Measurements from ENCODE around the gene LAMTOR4. TPM values are rescaled to one million over a fixed set of nuclear protein-coding genes. Genes with fewer than 3 reads are reported as not detected.

The LAMTOR4 gene
- total and polyA plus RNA-seq, 10 of the 15 experiments (the other 5 are each of a cell fraction or from before 2014, with no cell fraction given): 73.4 to 297 (median 196) TPM

- TF ChIP-seq CTCF (IDR thresholded peaks at IDR 0.05 in 2 of 3, conservative IDR thresholded peaks at IDR 0.05 in 1 of 3; ENCODE audit: control insufficient read depth in 2 of 3, extremely low read depth in 1 of 3, insufficient read depth in 1 of 3, low read depth in 3 of 3, low read length in 3 of 3) (no peak), STAT3 (IDR thresholded peaks at IDR 0.05; ENCODE audit: low read depth, low read length) (no peak), MEF2B (IDR thresholded peaks at IDR 0.05; ENCODE audit: partially characterized antibody, poor library complexity, severe bottlenecking) (no peak)
Measured at GRCh38 chr7:100200693-100201092, 52.0 kb downstream of the LAMTOR4 start (continued).

Small RNA genes lying within 50 kb of the gene (microRNA-seq; reads per million reads assigned to microRNA genes)
- gene MIR4658: not detected

Other genes starting within 250 kb of the LAMTOR4 start
Only the 7 nearest of the 20 such genes appear.
- 16.8 and 18.1 TPM in 2 replicates for gene TAF6, start 29.6 kb upstream of the LAMTOR4 start, total RNA-seq (2014; rRNA removed)
- 8.5 and 9.3 TPM in 2 replicates for gene TAF6, start 29.6 kb upstream of the LAMTOR4 start, total RNA-seq (2014; rRNA removed; fragmentation: Illumina TruSeq; extraction: Trizol)
- 42.1 and 47.1 TPM in 2 replicates for gene TAF6, start 29.6 kb upstream of the LAMTOR4 start, total RNA-seq (2021)
- 2.5 and 6.0 TPM in 2 replicates for gene TAF6, start 29.6 kb upstream of the LAMTOR4 start, polyA plus RNA-seq (2011; rRNA removed)
- 17.5 and 24.9 TPM in 2 replicates for gene TAF6, start 29.6 kb upstream of the LAMTOR4 start, polyA plus RNA-seq (2014; fragmentation: Illumina TruSeq; extraction: Trizol)
- under 1 TPM; 0.27 to 0.29 TPM for gene TAF6, start 29.6 kb upstream of the LAMTOR4 start, polyA plus RNA-seq (2014; fragmentation: Nextera tagmentation; extraction: Ambion mirVana)
- 15.8 and 24.5 TPM in 2 replicates for gene TAF6, start 29.6 kb upstream of the LAMTOR4 start, polyA plus RNA-seq (2014; rRNA removed)
- 10 to 100 TPM; 39.6 to 42.6 TPM for gene TAF6, start 29.6 kb upstream of the LAMTOR4 start, polyA plus RNA-seq (2016; fragmentation: Nextera tagmentation; extraction: Ambion mirVana)
- 5.5 and 7.4 TPM in 2 replicates for gene CNPY4, start 29.3 kb upstream of the LAMTOR4 start, total RNA-seq (2014; rRNA removed)
- 8.3 and 10.5 TPM in 2 replicates for gene CNPY4, start 29.3 kb upstream of the LAMTOR4 start, total RNA-seq (2014; rRNA removed; fragmentation: Illumina TruSeq; extraction: Trizol)
- gene CNPY4, start 29.3 kb upstream of the LAMTOR4 start, total RNA-seq (2021): 6.6 and 6.7 TPM in 2 replicates
- gene CNPY4, start 29.3 kb upstream of the LAMTOR4 start, polyA plus RNA-seq (2011; rRNA removed): 6.6 and 9.2 TPM in 2 replicates
- gene CNPY4, start 29.3 kb upstream of the LAMTOR4 start, polyA plus RNA-seq (2014; fragmentation: Illumina TruSeq; extraction: Trizol): 9.1 and 10.5 TPM in 2 replicates
- gene CNPY4, start 29.3 kb upstream of the LAMTOR4 start, polyA plus RNA-seq (2014; fragmentation: Nextera tagmentation; extraction: Ambion mirVana): 1 to 10 TPM; 2.5 to 3.7 TPM
- 8.3 and 9.0 TPM in 2 replicates for gene CNPY4, start 29.3 kb upstream of the LAMTOR4 start, polyA plus RNA-seq (2014; rRNA removed)
- 1 to 10 TPM; 6.0 to 7.0 TPM for gene CNPY4, start 29.3 kb upstream of the LAMTOR4 start, polyA plus RNA-seq (2016; fragmentation: Nextera tagmentation; extraction: Ambion mirVana)
- 2.7 and 3.2 TPM in 2 replicates for gene MBLAC1, start 22.0 kb upstream of the LAMTOR4 start, total RNA-seq (2014; rRNA removed)
- 0.64 and 0.94 TPM in 2 replicates for gene MBLAC1, start 22.0 kb upstream of the LAMTOR4 start, total RNA-seq (2014; rRNA removed; fragmentation: Illumina TruSeq; extraction: Trizol)
- 1.8 and 2.7 TPM in 2 replicates for gene MBLAC1, start 22.0 kb upstream of the LAMTOR4 start, total RNA-seq (2021)
- 0.35 and 0.65 TPM in 2 replicates for gene MBLAC1, start 22.0 kb upstream of the LAMTOR4 start, polyA plus RNA-seq (2011; rRNA removed)
- gene MBLAC1, start 22.0 kb upstream of the LAMTOR4 start, polyA plus RNA-seq (2014; fragmentation: Illumina TruSeq; extraction: Trizol): 0.24 and 0.38 TPM in 2 replicates
- gene MBLAC1, start 22.0 kb upstream of the LAMTOR4 start, polyA plus RNA-seq (2014; fragmentation: Nextera tagmentation; extraction: Ambion mirVana): under 1 TPM in 1 of 2 experiments, not detected in 1; 0.24 TPM
- gene MBLAC1, start 22.0 kb upstream of the LAMTOR4 start, polyA plus RNA-seq (2014; rRNA removed): 2.3 and 3.1 TPM in 2 replicates
- 1 to 10 TPM; 2.4 TPM for gene MBLAC1, start 22.0 kb upstream of the LAMTOR4 start, polyA plus RNA-seq (2016; fragmentation: Nextera tagmentation; extraction: Ambion mirVana)
- gene TRAPPC14, start 9.8 kb downstream of the LAMTOR4 start, total RNA-seq (2014; rRNA removed): 17.3 and 18.2 TPM in 2 replicates
- 7.5 and 7.6 TPM in 2 replicates for gene TRAPPC14, start 9.8 kb downstream of the LAMTOR4 start, total RNA-seq (2014; rRNA removed; fragmentation: Illumina TruSeq; extraction: Trizol)
- gene TRAPPC14, start 9.8 kb downstream of the LAMTOR4 start, total RNA-seq (2021): 22.3 and 24.7 TPM in 2 replicates
- 1.8 and 4.2 TPM in 2 replicates for gene TRAPPC14, start 9.8 kb downstream of the LAMTOR4 start, polyA plus RNA-seq (2011; rRNA removed)
- gene TRAPPC14, start 9.8 kb downstream of the LAMTOR4 start, polyA plus RNA-seq (2014; fragmentation: Illumina TruSeq; extraction: Trizol): 7.5 and 10.8 TPM in 2 replicates
- 1 to 10 TPM in 1 of 2 experiments, under 1 TPM in 1; 0.21 to 1.3 TPM for gene TRAPPC14, start 9.8 kb downstream of the LAMTOR4 start, polyA plus RNA-seq (2014; fragmentation: Nextera tagmentation; extraction: Ambion mirVana)
- gene TRAPPC14, start 9.8 kb downstream of the LAMTOR4 start, polyA plus RNA-seq (2014; rRNA removed): 17.3 and 22.3 TPM in 2 replicates
- 1 to 10 TPM; 7.3 TPM for gene TRAPPC14, start 9.8 kb downstream of the LAMTOR4 start, polyA plus RNA-seq (2016; fragmentation: Nextera tagmentation; extraction: Ambion mirVana)
- gene GAL3ST4, start 19.7 kb downstream of the LAMTOR4 start, total RNA-seq (2014; rRNA removed): 0.98 and 1.1 TPM in 2 replicates
- gene GAL3ST4, start 19.7 kb downstream of the LAMTOR4 start, total RNA-seq (2014; rRNA removed; fragmentation: Illumina TruSeq; extraction: Trizol): 0.83 and 1.1 TPM in 2 replicates
- 1.3 and 2.0 TPM in 2 replicates for gene GAL3ST4, start 19.7 kb downstream of the LAMTOR4 start, total RNA-seq (2021)
- 0.66 and 1.2 TPM in 2 replicates for gene GAL3ST4, start 19.7 kb downstream of the LAMTOR4 start, polyA plus RNA-seq (2011; rRNA removed)
- 1.6 and 2.3 TPM in 2 replicates for gene GAL3ST4, start 19.7 kb downstream of the LAMTOR4 start, polyA plus RNA-seq (2014; fragmentation: Illumina TruSeq; extraction: Trizol)
- under 1 TPM; 0.29 to 0.55 TPM for gene GAL3ST4, start 19.7 kb downstream of the LAMTOR4 start, polyA plus RNA-seq (2014; fragmentation: Nextera tagmentation; extraction: Ambion mirVana)
- gene GAL3ST4, start 19.7 kb downstream of the LAMTOR4 start, polyA plus RNA-seq (2014; rRNA removed): 2.8 TPM in 2 replicates
- gene GAL3ST4, start 19.7 kb downstream of the LAMTOR4 start, polyA plus RNA-seq (2016; fragmentation: Nextera tagmentation; extraction: Ambion mirVana): 1 to 10 TPM; 4.9 to 6.1 TPM
- gene GPC2, start 28.5 kb downstream of the LAMTOR4 start, total RNA-seq (2014; rRNA removed): 3.0 and 3.9 TPM in 2 replicates
- gene GPC2, start 28.5 kb downstream of the LAMTOR4 start, total RNA-seq (2014; rRNA removed; fragmentation: Illumina TruSeq; extraction: Trizol): 0.85 and 0.92 TPM in 2 replicates
- gene GPC2, start 28.5 kb downstream of the LAMTOR4 start, total RNA-seq (2021): 3.9 and 5.1 TPM in 2 replicates
- 0.45 and 0.65 TPM in 2 replicates for gene GPC2, start 28.5 kb downstream of the LAMTOR4 start, polyA plus RNA-seq (2011; rRNA removed)
- 0.24 and 0.98 TPM in 2 replicates for gene GPC2, start 28.5 kb downstream of the LAMTOR4 start, polyA plus RNA-seq (2014; fragmentation: Illumina TruSeq; extraction: Trizol)
- gene GPC2, start 28.5 kb downstream of the LAMTOR4 start, polyA plus RNA-seq (2014; fragmentation: Nextera tagmentation; extraction: Ambion mirVana): under 1 TPM; 0.19 to 0.24 TPM
- gene GPC2, start 28.5 kb downstream of the LAMTOR4 start, polyA plus RNA-seq (2014; rRNA removed): 4.3 and 6.3 TPM in 2 replicates
- gene GPC2, start 28.5 kb downstream of the LAMTOR4 start, polyA plus RNA-seq (2016; fragmentation: Nextera tagmentation; extraction: Ambion mirVana): under 1 TPM; 0.48 to 0.68 TPM
- 101 and 122 TPM in 2 replicates for gene STAG3, start 29.0 kb downstream of the LAMTOR4 start, total RNA-seq (2014; rRNA removed)
- 123 and 133 TPM in 2 replicates for gene STAG3, start 29.0 kb downstream of the LAMTOR4 start, total RNA-seq (2014; rRNA removed; fragmentation: Illumina TruSeq; extraction: Trizol)
- 78.7 and 81.7 TPM in 2 replicates for gene STAG3, start 29.0 kb downstream of the LAMTOR4 start, total RNA-seq (2021)
- gene STAG3, start 29.0 kb downstream of the LAMTOR4 start, polyA plus RNA-seq (2011; rRNA removed): 73.0 and 90.4 TPM in 2 replicates
- gene STAG3, start 29.0 kb downstream of the LAMTOR4 start, polyA plus RNA-seq (2014; fragmentation: Illumina TruSeq; extraction: Trizol): 178 and 192 TPM in 2 replicates
- gene STAG3, start 29.0 kb downstream of the LAMTOR4 start, polyA plus RNA-seq (2014; fragmentation: Nextera tagmentation; extraction: Ambion mirVana): 100 to 1,000 TPM; 281 to 306 TPM
- 112 and 153 TPM in 2 replicates for gene STAG3, start 29.0 kb downstream of the LAMTOR4 start, polyA plus RNA-seq (2014; rRNA removed)
- 100 to 1,000 TPM; 112 to 116 TPM for gene STAG3, start 29.0 kb downstream of the LAMTOR4 start, polyA plus RNA-seq (2016; fragmentation: Nextera tagmentation; extraction: Ambion mirVana)

Measured in GM12878 (cell line).